ENCODE data around the gene FILIP1L. TPM values are rescaled to one million over a fixed set of nuclear protein-coding genes. Genes with fewer than 3 reads are reported as not detected.

Gene FILIP1L
- total RNA-seq, 2 donors from 2014 or later, result 9.5 to 28.2 TPM

GRCh38 chr3:100104442-100104798 lies 9.9 kb downstream of the FILIP1L start:
- H3K27ac ChIP-seq, result no peak overlapping the region

GRCh38 chr3:100103558-100104441 lies 10.5 kb downstream of the FILIP1L start:
- WGBS, result 27% methylated on average over 4 of the region's 4 CpGs
- DNase-seq (ENCODE audit: low spot score), result no peak
- no peaks in the 10 kb centered on the region for H3K9me3 ChIP-seq
- H3K27me3 ChIP-seq (replicated peaks; ENCODE audit: insufficient read depth), result no peaks in the 10 kb centered on the region
- peaks cover 5% of the 10 kb centered on the region for H3K4me1 ChIP-seq (replicated peaks)
- no peak overlapping the region for H3K27ac ChIP-seq
- intact Hi-C loops (cut with DNase I), result no loop called here
- TF ChIP-seq CTCF (IDR thresholded peaks at IDR 0.05) (no peak), POLR2AphosphoS5 (IDR thresholded peaks at IDR 0.05) (no peak), POLR2A (IDR thresholded peaks at IDR 0.05) (no peak)
- no peak overlapping the region for H3K4me3 ChIP-seq
- no peaks in the 10 kb centered on the region for H3K36me3 ChIP-seq

More at GRCh38 chr3:100104442-100104798, 9.9 kb downstream of the FILIP1L start:
- no peak overlapping the region for H3K4me3 ChIP-seq
- intact Hi-C loops (cut with DNase I), result no loop called here
- peaks cover 5% of the 10 kb centered on the region for H3K4me1 ChIP-seq (replicated peaks)
- 52% methylated on average over 2 of the region's 2 CpGs for WGBS
- no peaks in the 10 kb centered on the region for H3K9me3 ChIP-seq
- DNase-seq (ENCODE audit: low spot score), result no peak
- TF ChIP-seq POLR2AphosphoS5 (IDR thresholded peaks at IDR 0.05), result no peak
- no peak for TF ChIP-seq POLR2A (IDR thresholded peaks at IDR 0.05)
- TF ChIP-seq CTCF (IDR thresholded peaks at IDR 0.05), result no peak
- no peaks in the 10 kb centered on the region for H3K27me3 ChIP-seq (replicated peaks; ENCODE audit: insufficient read depth)
- H3K36me3 ChIP-seq, result no peaks in the 10 kb centered on the region

GRCh38 chr3:100102757-100103156 lies 11.5 kb downstream of the FILIP1L start:
- Histone ChIP-seq H3K9me3 (no peaks in the 10 kb centered on the region), H3K27me3 (replicated peaks; ENCODE audit: insufficient read depth) (no peaks in the 10 kb centered on the region), H3K4me3 (no peak overlapping the region), H3K36me3 (no peaks in the 10 kb centered on the region), H3K4me1 (replicated peaks) (peaks cover 5% of the 10 kb centered on the region), H3K27ac (no peak overlapping the region)
- TF ChIP-seq POLR2AphosphoS5 (IDR thresholded peaks at IDR 0.05), result no peak
- no peak for TF ChIP-seq POLR2A (IDR thresholded peaks at IDR 0.05)
- no peak for TF ChIP-seq CTCF (IDR thresholded peaks at IDR 0.05)
- DNase-seq (ENCODE audit: low spot score), result no peak
- 69% methylated on average over 1 of the region's 1 CpG for WGBS
- intact Hi-C loops (cut with DNase I), result no loop called here

- intact Hi-C loops (cut with DNase I), result no loop called here
- no peak for DNase-seq (ENCODE audit: low spot score)
- H3K9me3 ChIP-seq, result no peaks in the 10 kb centered on the region
- H3K4me1 ChIP-seq (replicated peaks), result peaks cover 5% of the 10 kb centered on the region
- H3K4me3 ChIP-seq, result no peak overlapping the region
- H3K27me3 ChIP-seq (replicated peaks; ENCODE audit: insufficient read depth), result no peaks in the 10 kb centered on the region
- TF ChIP-seq POLR2AphosphoS5 (IDR thresholded peaks at IDR 0.05) (no peak), POLR2A (IDR thresholded peaks at IDR 0.05) (no peak), CTCF (IDR thresholded peaks at IDR 0.05) (no peak)
- H3K27ac ChIP-seq, result no peak overlapping the region
- WGBS, result 96% methylated on average over 2 of the region's 2 CpGs
- no peaks in the 10 kb centered on the region for H3K36me3 ChIP-seq
Measured at GRCh38 chr3:100100425-100100824, 13.9 kb downstream of the FILIP1L start.

GRCh38 chr3:100099621-100100020 lies 14.7 kb downstream of the FILIP1L start:
- H3K27ac ChIP-seq, result no peak overlapping the region
- H3K27me3 ChIP-seq (replicated peaks; ENCODE audit: insufficient read depth), result no peaks in the 10 kb centered on the region
- H3K4me1 ChIP-seq (replicated peaks), result peaks cover 5% of the 10 kb centered on the region
- DNase-seq (ENCODE audit: low spot score), result no peak
- 59% methylated on average over 2 of the region's 2 CpGs for WGBS
- no peaks in the 10 kb centered on the region for H3K9me3 ChIP-seq
- intact Hi-C loops (cut with DNase I), result no loop called here
- TF ChIP-seq POLR2AphosphoS5 (IDR thresholded peaks at IDR 0.05) (no peak), CTCF (IDR thresholded peaks at IDR 0.05) (no peak), POLR2A (IDR thresholded peaks at IDR 0.05) (no peak)
- no peaks in the 10 kb centered on the region for H3K36me3 ChIP-seq
- H3K4me3 ChIP-seq, result no peak overlapping the region
